ENCODE results near the gene ARIH1. TPM values are rescaled to one million over a fixed set of nuclear protein-coding genes. Genes with fewer than 3 reads are reported as not detected.

Gene ARIH1
- total and polyA plus RNA-seq, 2 of the 8 experiments (the other 6 are each of a cell fraction or from before 2014, with no cell fraction given) = 32.7 to 179 TPM

DNA sequence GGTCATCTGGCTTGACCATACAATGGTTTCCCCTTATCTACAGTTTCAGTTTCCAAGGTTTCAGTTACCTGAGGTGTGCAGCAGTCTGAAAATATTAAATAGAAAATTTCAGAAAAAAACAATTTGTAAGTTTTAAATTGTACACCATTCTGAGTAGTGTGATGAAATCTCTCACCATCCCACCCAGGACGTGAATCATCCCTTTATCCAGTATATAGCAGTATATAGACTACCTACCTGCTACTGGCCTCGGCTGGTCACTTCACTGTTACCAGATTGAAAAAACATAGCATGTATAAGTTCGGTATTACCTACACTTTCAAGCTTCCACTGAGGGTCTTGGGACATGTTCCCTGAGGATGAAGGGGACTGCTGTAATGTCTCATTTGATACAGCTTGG, 12.0 kb downstream of the ARIH1 start:
- POLR2A ChIA-PET (ENCODE audit: partially characterized antibody) = no interaction called here
- no peak overlapping the region for H2BK5ac ChIP-seq (ENCODE audit: low read depth, low read length)
- peaks cover 15 to 16% of the 10 kb centered on the region in 2 experiments for H4K20me1 ChIP-seq (replicated peaks in 1 of 2; ENCODE audit: control insufficient read depth in 1 of 2, insufficient read depth in 2 of 2, low read length in 2 of 2)
- TF ChIP-seq SIN3A (conservative IDR thresholded peaks at IDR 0.05 in 1 of 2, IDR thresholded peaks at IDR 0.05 in 1 of 2; ENCODE audit: low read depth in 1 of 2, low read length in 2 of 2) (no peak), SUZ12 (IDR thresholded peaks at IDR 0.05; ENCODE audit: low read length) (no peak), GTF2F1 (IDR thresholded peaks at IDR 0.05; ENCODE audit: borderline replicate concordance, low read depth, low read length) (no peak), NRF1 (IDR thresholded peaks at IDR 0.05; ENCODE audit: low read depth, low read length) (no peak), BACH1 (IDR thresholded peaks at IDR 0.05; ENCODE audit: low read length) (no peak), RFX5 (IDR thresholded peaks at IDR 0.05; ENCODE audit: borderline replicate concordance, low read depth, low read length) (no peak), EP300 (IDR thresholded peaks at IDR 0.05; ENCODE audit: borderline replicate concordance in 1 of 2, low read depth in 2 of 2, low read length in 2 of 2) (no peak), KDM4A (IDR thresholded peaks at IDR 0.05; ENCODE audit: low read depth, low read length, severe bottlenecking) (no peak), MAFK (IDR thresholded peaks at IDR 0.05; ENCODE audit: low read depth, low read length) (no peak), CHD1 (IDR thresholded peaks at IDR 0.05; ENCODE audit: low read depth, low read length) (no peak)
- TF ChIP-seq, protein P1, sequence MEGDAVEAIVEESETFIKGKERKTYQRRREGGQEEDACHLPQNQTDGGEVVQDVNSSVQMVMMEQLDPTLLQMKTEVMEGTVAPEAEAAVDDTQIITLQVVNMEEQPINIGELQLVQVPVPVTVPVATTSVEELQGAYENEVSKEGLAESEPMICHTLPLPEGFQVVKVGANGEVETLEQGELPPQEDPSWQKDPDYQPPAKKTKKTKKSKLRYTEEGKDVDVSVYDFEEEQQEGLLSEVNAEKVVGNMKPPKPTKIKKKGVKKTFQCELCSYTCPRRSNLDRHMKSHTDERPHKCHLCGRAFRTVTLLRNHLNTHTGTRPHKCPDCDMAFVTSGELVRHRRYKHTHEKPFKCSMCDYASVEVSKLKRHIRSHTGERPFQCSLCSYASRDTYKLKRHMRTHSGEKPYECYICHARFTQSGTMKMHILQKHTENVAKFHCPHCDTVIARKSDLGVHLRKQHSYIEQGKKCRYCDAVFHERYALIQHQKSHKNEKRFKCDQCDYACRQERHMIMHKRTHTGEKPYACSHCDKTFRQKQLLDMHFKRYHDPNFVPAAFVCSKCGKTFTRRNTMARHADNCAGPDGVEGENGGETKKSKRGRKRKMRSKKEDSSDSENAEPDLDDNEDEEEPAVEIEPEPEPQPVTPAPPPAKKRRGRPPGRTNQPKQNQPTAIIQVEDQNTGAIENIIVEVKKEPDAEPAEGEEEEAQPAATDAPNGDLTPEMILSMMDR (IDR thresholded peaks at IDR 0.05; ENCODE audit: control extremely low read depth in 1 of 3, insufficient read depth in 1 of 3, low read depth in 1 of 3, low read length in 3 of 3) = no peak

More for the DNA sequence above, 12.0 kb downstream of the ARIH1 start:
- no peak overlapping the region for H3K27ac ChIP-seq (ENCODE audit: low read depth, low read length)
- FAIRE-seq = no peak
- H4K8ac ChIP-seq (ENCODE audit: extremely low read depth, insufficient read depth, low read length) = no peak overlapping the region
- H3K18ac ChIP-seq (ENCODE audit: extremely low read depth, low read length) = no peak overlapping the region
- H2BK120ac ChIP-seq (replicated peaks; ENCODE audit: low read depth, low read length) = no peak overlapping the region
- H3K79me2 ChIP-seq (ENCODE audit: control insufficient read depth in 1 of 2, insufficient read depth in 2 of 2, low read length in 2 of 2) = peaks cover 48 to 99% of the 10 kb centered on the region in 2 experiments
- H2BK15ac ChIP-seq (ENCODE audit: low read length) = no peak overlapping the region
- H2AK5ac ChIP-seq (ENCODE audit: low read depth, low read length) = no peak overlapping the region
- no peak overlapping the region for H4K91ac ChIP-seq (replicated peaks; ENCODE audit: insufficient read length, low read length)
- H3K79me1 ChIP-seq (ENCODE audit: low read depth, low read length) = peaks cover 2% of the 10 kb centered on the region
- no peaks in the 10 kb centered on the region for H3K4me1 ChIP-seq (replicated peaks in 1 of 4; ENCODE audit: control insufficient read depth in 3 of 4, insufficient read depth in 4 of 4, low read length in 3 of 4)
- H3K36me3 ChIP-seq (ENCODE audit: control insufficient read depth in 2 of 4, insufficient read depth in 4 of 4, low read length in 3 of 4) = peaks cover 0 to 2% (median 0%) of the 10 kb centered on the region in 4 experiments; a peak in 2 of 8 replicates
- H4K5ac ChIP-seq (ENCODE audit: insufficient read length, low read depth, low read length) = no peak overlapping the region
- WGBS, 2 experiments (ENCODE audit: extremely low coverage in 1 of 2, insufficient coverage in 1 of 2, insufficient read length in 1 of 2, insufficient replicate concordance in 2 of 2, low coverage in 1 of 2, low lambda C conversion rate in 2 of 2, missing lambda C conversion rate in 1 of 2) = 92% methylated on average over 3 of the region's 3 CpGs; no CpG with 5 or more reads in 1 of the 2 experiments
- no peak overlapping the region for H3K56ac ChIP-seq (replicated peaks; ENCODE audit: insufficient read length, low read depth, low read length)
- H2BK20ac ChIP-seq (ENCODE audit: low read length) = no peak overlapping the region
- H3K23me2 ChIP-seq (ENCODE audit: low read depth, low read length) = no peaks in the 10 kb centered on the region
- H3K4me2 ChIP-seq (ENCODE audit: insufficient read depth in 1 of 2, low read depth in 2 of 2, low read length in 2 of 2) = peak overlapping the region in 1 of 2 experiments; percentile 27; a peak in 1 of 4 replicates
- H2AFZ ChIP-seq (ENCODE audit: low read length) = no peak overlapping the region
- H3K14ac ChIP-seq (ENCODE audit: insufficient read length) = no peak overlapping the region
- H3K9ac ChIP-seq (replicated peaks in 1 of 4; ENCODE audit: extremely low read depth in 1 of 4, low read depth in 3 of 4, low read length in 3 of 4) = no peak overlapping the region
- no peak overlapping the region for H2BK12ac ChIP-seq (ENCODE audit: low read depth, low read length)
- no peak overlapping the region for H3K4ac ChIP-seq (replicated peaks; ENCODE audit: insufficient read length, low read depth, low read length)
- no peaks in the 10 kb centered on the region for H3K27me3 ChIP-seq (replicated peaks in 1 of 4; ENCODE audit: control insufficient read depth in 3 of 4, extremely low read depth in 1 of 4, insufficient read depth in 3 of 4, low read length in 3 of 4)
- no peak overlapping the region for H3K23ac ChIP-seq (ENCODE audit: insufficient read length)
- DNase-seq (ENCODE audit: low read depth in 1 of 2, low spot score in 2 of 2) = no peak
- CTCF ChIA-PET (ENCODE audit: partially characterized antibody) = interaction anchor here (0.6 kb wide), 1 partner anchor 390 kb away, joined by 3 read pairs; no protein-coding TSS in a partner anchor
- H3K4me3 ChIP-seq (ENCODE audit: extremely low read depth in 1 of 4, insufficient read depth in 2 of 4, low read depth in 3 of 4, low read length in 4 of 4) = no peak overlapping the region
- H3K9me3 ChIP-seq (ENCODE audit: insufficient read depth in 2 of 2, low read depth in 1 of 2, low read length in 1 of 2) = no peaks in the 10 kb centered on the region
